Dermis microvascular lymphatic vessel endothelial cell (primary cell): ENCODE results near the gene KAZALD1. TPM values are rescaled to one million over a fixed set of nuclear protein-coding genes. Genes with fewer than 3 reads are reported as not detected.

Source experiments
- DNase-seq, 2 donors: peaks; one replicate each; pipeline versions ENCODE4 v3.0.0 to v3.0.0-alpha.2; 2010; ENCODE audit warnings: low read depth in 2 of 2
- total RNA-seq: library from RNA; depleted of rRNA; stranded (reverse); fragments of >200 nt; gene quantifications from 2 replicates; pipeline ENCODE4 v1.2.1, GENCODE V29; 2014

The KAZALD1 gene
- total RNA-seq, 1 donor from 2014 or later: 0.39 TPM

- DNase-seq: no peak
Measured at GRCh38 chr10:101047961-101048892, 13.6 kb upstream of the KAZALD1 start.

DNA sequence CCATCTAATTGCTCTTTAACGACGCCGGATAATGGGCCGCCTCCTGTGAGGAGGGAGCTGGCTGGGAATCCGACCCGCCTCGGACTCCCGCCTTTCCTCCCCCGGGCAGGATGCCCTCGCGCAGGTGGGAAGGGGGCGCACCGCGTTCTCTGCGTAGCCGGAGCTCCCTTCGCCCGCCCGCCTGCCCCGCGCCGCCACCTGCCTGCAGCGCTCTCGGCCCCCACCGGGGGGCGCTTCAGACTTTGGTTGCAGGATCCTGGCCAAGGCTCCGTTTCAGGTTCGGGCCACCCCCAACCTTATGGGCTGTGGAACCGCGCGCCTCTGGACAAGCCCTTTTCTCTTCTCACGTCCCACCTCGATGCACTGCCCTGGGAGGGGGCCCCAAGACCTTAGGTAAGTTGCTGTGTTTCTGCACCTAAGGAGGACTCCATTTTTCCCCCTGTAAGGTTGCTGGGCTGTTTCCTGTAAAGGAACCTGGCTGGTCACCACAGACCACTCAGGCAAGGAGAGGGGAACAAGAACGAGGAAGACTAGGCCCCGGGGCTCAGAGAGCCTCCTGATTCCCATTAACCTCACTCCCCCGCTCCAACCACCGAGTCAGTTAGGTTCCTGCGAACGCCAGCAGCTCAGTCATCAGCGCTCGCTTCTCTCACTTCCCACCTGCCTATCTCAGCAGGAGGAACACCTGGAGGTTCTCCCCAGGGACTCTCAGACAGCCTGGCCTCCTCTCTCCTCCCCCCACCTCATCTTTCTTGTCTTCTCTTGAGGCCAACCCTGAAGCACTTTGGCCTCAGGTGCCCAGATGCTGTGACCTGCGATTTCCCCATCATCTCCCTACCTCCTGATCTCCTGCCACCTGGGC lies 11.3 kb upstream of the KAZALD1 start:
- peak in 1 of 2 donors; percentile 51 for DNase-seq

- DNase-seq: no peak
Measured at GRCh38 chr10:101052285-101052684, 9.5 kb upstream of the KAZALD1 start.

DNA sequence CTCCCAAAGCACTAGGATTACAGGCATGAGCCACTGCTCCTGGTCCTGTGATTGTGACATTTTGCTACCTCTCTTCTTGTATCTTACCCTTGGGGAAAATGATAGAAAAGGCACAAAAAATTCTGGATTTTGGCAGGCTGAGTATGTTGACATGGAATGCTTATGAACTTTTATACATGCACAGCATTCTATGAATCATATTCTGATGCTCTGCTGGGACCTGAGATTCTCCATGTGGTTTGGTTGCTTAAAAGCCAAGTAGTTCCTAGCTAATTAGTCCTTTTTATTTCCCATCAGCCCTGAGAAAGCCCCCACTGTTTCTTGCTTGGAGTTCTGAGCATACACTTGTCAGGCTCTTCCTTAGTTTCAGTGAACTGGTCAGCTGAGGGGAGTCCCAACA lies 8.3 kb upstream of the KAZALD1 start:
- no peak for DNase-seq

DNA sequence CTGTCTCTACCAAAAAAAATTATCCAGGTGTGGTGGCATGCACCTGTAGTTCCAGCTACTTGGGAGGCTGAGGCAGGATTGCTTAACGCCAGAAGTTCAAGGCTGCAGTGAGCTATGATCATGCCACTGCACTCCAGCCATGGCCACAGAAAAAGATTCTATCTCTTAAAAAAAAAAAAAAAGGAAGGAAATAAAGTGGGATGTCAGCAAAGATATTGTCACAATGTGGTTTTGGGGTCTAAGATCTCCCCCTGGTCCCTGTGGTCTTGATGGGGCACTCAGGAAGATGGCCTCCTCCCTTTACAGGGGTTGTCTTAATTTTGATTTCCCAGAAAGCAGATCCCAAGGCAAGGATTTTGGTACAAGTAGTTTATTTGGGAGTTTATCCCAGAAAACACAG lies 7.4 kb upstream of the KAZALD1 start:
- no peak for DNase-seq

DNA sequence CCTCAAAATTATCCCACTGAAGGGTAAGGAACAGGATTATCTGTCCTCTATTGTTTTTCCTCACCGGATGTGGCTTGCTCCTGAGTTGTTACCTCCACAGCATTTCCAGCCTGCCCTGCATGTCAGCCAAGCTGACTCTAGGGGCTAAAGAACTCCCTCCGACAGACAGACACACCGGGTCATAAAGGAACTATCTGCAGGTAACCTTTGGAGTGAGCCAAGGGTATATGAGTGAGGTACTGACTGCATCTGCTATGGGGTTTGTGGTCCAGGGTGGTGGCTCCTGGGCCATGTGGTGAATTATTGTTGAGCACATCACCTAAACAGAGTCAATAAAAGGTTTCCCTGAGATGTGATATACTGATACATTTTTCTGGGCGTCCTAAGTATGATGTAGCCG lies 6.9 kb upstream of the KAZALD1 start:
- no peak for DNase-seq

- DNase-seq: no peak
Measured at GRCh38 chr10:101055411-101055810, 6.4 kb upstream of the KAZALD1 start.

DNA sequence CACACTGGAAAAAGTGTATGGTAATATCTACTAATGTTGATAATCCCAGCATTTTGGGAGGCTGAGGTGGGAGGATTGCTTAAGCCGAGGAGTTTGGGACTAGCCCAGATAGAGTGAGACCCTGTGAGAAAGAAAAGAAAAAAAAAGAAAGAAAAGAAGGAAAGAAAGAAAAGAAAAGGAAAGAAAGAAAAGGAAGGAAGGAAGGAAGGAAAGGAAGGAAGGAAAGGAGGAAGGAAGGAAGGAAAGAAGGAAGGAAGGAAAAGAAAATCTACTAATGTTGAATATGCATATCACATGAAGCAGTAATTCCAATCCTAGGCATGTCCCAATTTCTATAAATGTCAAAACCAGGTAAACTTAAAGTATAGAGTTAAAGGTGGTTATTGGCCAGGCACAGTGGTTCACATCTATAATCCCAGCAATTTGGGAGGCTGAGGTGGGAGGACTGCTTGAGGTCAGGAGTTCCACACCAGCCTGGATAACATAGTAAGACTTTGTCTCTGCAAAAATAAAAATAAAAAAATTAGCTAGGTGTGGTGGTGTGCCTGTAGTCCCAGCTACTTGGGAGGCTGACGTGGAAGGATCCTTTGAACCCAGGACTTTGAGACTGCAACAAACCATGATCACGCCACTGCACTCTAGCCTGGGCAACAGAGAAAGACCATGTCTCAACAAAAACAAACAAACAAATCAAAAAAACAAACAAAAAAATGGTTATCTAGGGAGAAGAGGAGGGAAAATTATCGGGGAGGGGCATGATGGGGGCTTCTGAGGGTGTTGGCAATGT lies 5.2 kb upstream of the KAZALD1 start:
- no peak for DNase-seq

DNA sequence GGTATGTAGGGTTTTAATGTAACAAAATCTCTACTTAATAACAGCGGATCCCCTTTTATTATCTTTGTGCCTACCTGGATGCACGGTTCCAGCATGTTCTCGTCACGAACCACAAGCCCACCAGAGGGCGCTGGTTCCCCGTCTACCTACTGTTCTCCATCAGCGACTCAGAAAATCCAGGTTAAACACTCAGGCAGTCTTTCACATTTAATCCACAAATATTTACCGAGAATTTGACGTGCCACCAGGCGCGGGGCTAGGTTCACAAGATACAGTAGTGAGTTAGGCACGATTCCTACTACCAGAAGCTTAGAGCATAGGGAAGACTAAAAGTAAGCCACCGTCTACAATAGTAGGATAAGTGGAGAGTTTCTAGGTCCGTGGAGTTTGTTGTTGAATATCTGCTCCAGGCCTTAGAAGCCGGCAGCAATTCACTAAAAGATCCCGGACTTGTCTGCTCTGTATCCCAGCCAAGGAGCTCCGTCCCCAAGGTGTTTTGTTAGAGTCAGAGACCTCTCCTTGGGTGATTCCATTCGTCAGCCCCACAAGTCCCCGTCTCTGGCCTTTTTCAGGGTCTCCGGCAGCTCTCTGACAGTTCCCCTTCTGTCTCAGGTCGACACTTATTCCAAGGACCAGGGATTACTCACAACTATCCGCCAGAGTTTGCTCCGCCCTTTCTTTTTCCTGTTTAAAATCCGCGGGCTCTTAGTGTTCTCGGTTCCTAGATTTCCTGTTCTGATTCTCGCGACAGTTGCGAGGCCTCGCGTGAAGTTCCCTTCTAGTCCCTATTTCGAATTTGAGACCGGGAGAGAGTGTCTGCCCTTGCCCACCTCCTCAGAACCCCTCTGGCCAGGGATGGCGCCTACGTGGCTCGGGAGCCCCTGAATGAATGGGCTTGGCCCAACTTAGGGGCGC lies 1.5 kb upstream of the KAZALD1 start:
- DNase-seq: peak; percentile 88 to 94

GRCh38 chr10:101060951-101061623 lies 702 bp upstream of the KAZALD1 start:
- DNase-seq: peak; percentile 75 to 91

DNA sequence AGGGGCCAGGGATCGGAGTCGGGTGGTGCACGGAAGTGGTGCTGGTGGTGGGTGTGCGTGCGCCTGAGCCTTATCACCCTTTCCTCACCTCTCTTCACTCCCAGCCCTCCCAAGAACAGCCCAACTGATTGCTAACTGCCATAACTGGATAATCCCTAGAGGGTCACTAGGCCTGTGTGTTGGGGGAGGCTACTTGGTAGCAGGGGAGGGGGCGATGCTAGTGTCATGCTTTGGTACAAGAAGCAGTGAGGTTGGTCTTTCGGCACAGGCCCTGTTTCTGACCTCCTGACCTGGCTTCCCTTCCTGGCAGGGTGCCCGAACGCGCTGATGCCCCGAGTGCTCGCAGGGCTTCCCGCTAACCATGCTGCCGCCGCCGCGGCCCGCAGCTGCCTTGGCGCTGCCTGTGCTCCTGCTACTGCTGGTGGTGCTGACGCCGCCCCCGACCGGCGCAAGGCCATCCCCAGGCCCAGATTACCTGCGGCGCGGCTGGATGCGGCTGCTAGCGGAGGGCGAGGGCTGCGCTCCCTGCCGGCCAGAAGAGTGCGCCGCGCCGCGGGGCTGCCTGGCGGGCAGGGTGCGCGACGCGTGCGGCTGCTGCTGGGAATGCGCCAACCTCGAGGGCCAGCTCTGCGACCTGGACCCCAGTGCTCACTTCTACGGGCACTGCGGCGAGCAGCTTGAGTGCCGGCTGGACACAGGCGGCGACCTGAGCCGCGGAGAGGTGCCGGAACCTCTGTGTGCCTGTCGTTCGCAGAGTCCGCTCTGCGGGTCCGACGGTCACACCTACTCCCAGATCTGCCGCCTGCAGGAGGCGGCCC lies 652 bp downstream of the KAZALD1 start:
- peak in 1 of 2 donors; percentile 68 for DNase-seq

DNA sequence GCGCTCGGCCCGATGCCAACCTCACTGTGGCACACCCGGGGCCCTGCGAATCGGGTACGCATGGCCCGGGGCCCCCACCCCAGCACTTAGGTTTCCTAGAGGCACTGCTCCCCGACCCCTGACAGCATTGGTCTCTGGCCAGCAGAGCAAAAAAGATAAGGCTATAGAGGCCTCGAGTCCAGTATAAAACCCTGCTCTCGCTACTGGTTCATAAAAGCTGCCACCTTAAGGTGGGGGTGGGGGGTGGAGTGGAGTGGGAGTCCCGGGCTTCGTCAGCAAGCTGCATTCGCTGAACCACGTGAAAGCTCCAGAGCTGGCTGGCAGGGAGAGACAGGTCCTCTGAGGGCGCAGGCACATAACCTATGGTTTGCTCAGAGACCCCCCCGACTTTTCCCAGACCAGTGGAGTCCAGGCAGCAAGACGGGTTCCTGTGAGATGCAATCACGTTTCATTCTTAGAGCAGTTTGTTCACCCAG lies 1.3 kb downstream of the KAZALD1 start:
- no peak for DNase-seq

- DNase-seq: no peak
Measured at GRCh38 chr10:101063548-101064414, 2.0 kb downstream of the KAZALD1 start.

DNA sequence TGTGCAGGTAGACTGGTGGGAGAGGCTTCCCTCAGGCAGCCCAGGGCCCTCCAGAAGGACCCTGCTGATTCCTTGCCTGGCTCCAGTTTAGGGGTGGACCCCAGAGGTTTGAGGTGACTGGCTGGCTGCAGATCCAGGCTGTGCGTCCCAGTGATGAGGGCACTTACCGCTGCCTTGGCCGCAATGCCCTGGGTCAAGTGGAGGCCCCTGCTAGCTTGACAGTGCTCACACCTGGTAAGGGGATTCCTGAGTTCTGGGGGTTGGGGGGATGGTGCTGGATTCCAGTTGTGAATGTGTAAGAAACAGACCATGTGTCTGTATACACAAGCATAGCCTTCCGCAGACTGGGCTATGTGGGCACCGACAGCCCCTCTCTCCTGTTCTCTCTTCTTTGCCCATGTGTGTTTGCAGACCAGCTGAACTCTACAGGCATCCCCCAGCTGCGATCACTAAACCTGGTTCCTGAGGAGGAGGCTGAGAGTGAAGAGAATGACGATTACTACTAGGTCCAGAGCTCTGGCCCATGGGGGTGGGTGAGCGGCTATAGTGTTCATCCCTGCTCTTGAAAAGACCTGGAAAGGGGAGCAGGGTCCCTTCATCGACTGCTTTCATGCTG lies 2.7 kb downstream of the KAZALD1 start:
- no peak for DNase-seq

- DNase-seq: no peak
Measured at GRCh38 chr10:101065481-101066145, 3.8 kb downstream of the KAZALD1 start.

DNA sequence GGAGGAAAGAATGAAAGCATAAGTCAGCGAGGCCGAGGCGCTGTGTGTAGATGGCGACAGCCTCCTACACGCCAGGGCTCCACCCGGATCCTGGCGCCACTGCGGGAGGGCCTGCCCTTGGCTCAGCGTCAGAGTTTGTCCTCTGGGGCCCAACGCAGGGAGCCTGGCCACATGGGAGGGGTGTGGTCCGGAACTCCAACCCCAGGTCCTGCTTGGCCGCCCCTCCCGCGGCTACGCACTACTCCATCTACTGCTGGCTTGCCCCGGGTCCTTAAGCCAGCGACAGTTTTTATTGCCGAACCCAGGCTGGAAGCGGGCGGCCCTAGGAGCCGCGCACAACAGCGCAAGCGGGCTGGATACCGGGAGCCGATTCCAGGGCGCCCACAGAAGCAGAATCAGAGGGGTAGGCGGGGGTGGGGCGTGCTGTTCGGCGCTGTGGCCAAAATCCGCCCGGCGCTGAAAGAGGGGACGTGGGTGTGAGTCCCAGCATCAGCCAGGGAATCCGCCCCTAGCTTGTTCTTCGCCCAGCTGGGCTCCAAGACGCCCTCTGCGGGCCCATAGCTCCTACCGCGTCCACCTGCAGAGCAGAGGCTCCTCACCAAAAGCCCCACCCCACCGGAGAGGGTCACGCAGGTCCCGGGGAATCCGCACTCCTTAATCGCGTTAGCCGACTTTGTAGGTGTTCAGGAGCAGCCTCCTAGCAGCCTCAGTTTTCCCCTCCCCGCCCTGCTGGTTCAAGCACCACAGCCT lies 4.5 kb downstream of the KAZALD1 start:
- DNase-seq: peak in 1 of 2 donors; percentile 52
